ENCODE results near the gene CDC73.
A peak's percentile ranks its signal among the peaks of the same experiment; 100 is the strongest.
"Not testable (repeated sequence)": the region's sequence is repeated elsewhere in the genome, so short reads cannot be mapped to it uniquely, and the experiment has no call there.

Gene CDC73

GRCh38 chr1:193251950-193252349 is 130.1 kb downstream of the CDC73 start:
- no peak for DNase-seq (ENCODE audit: insufficient read length, low spot score)
- FAIRE-seq, result no peak
- no peak for TF ChIP-seq POLR2A (IDR thresholded peaks at IDR 0.05; ENCODE audit: low read depth, low read length)

- DNase-seq (ENCODE audit: insufficient read length, low spot score), result no peak
- FAIRE-seq, result no peak
- TF ChIP-seq POLR2A (IDR thresholded peaks at IDR 0.05; ENCODE audit: low read depth, low read length), result no peak
These were observed 134.2 kb downstream of the CDC73 start for GRCh38 chr1:193256019-193256418.

- no peak for DNase-seq (ENCODE audit: insufficient read length, low spot score)
- no peak for TF ChIP-seq POLR2A (IDR thresholded peaks at IDR 0.05; ENCODE audit: low read depth, low read length)
- no peak for FAIRE-seq
These were observed 137.8 kb downstream of the CDC73 start for GRCh38 chr1:193259636-193260035.

GRCh38 chr1:193260056-193260745 is 138.4 kb downstream of the CDC73 start:
- FAIRE-seq, result no peak
- no peak for TF ChIP-seq POLR2A (IDR thresholded peaks at IDR 0.05; ENCODE audit: low read depth, low read length)

GRCh38 chr1:193260896-193261295 is 139.1 kb downstream of the CDC73 start:
- TF ChIP-seq POLR2A (IDR thresholded peaks at IDR 0.05; ENCODE audit: low read depth, low read length), result no peak
- no peak for FAIRE-seq
- DNase-seq (ENCODE audit: insufficient read length, low spot score), result no peak

More at GRCh38 chr1:193260056-193260745, 138.4 kb downstream of the CDC73 start:
- DNase-seq (ENCODE audit: insufficient read length, low spot score), result no peak

- TF ChIP-seq POLR2A (IDR thresholded peaks at IDR 0.05; ENCODE audit: low read depth, low read length), result no peak
- DNase-seq (ENCODE audit: insufficient read length, low spot score) (no peak), FAIRE-seq (no peak)
These were observed 140.8 kb downstream of the CDC73 start for GRCh38 chr1:193262661-193263060.

GRCh38 chr1:193264313-193265065 is 142.7 kb downstream of the CDC73 start:
- FAIRE-seq (no peak), DNase-seq (ENCODE audit: insufficient read length, low spot score) (no peak)
- TF ChIP-seq POLR2A (IDR thresholded peaks at IDR 0.05; ENCODE audit: low read depth, low read length), result no peak

GRCh38 chr1:193265716-193266115 is 143.9 kb downstream of the CDC73 start:
- no peak for TF ChIP-seq POLR2A (IDR thresholded peaks at IDR 0.05; ENCODE audit: low read depth, low read length)
- no peak for FAIRE-seq
- DNase-seq (ENCODE audit: insufficient read length, low spot score), result no peak

- not testable (repeated sequence) for FAIRE-seq
These were observed 145.0 kb downstream of the CDC73 start for GRCh38 chr1:193266794-193267193.

GRCh38 chr1:193270996-193271395 is 149.2 kb downstream of the CDC73 start:
- no peak for TF ChIP-seq POLR2A (IDR thresholded peaks at IDR 0.05; ENCODE audit: low read depth, low read length)
- peak; percentile 53 for FAIRE-seq

More at GRCh38 chr1:193266794-193267193, 145.0 kb downstream of the CDC73 start:
- not testable (repeated sequence) for DNase-seq (ENCODE audit: insufficient read length, low spot score)

GRCh38 chr1:193275773-193276172 is 153.9 kb downstream of the CDC73 start:
- FAIRE-seq (no peak), DNase-seq (ENCODE audit: insufficient read length, low spot score) (no peak)
- no peak for TF ChIP-seq POLR2A (IDR thresholded peaks at IDR 0.05; ENCODE audit: low read depth, low read length)

More at GRCh38 chr1:193270996-193271395, 149.2 kb downstream of the CDC73 start:
- DNase-seq (ENCODE audit: insufficient read length, low spot score), result no peak

GRCh38 chr1:193278968-193279367 is 157.1 kb downstream of the CDC73 start:
- DNase-seq (ENCODE audit: insufficient read length, low spot score) (no peak), FAIRE-seq (no peak)
- no peak for TF ChIP-seq POLR2A (IDR thresholded peaks at IDR 0.05; ENCODE audit: low read depth, low read length)

- no peak for DNase-seq (ENCODE audit: insufficient read length, low spot score)
- no peak for FAIRE-seq
- TF ChIP-seq POLR2A (IDR thresholded peaks at IDR 0.05; ENCODE audit: low read depth, low read length), result no peak
These were observed 160.1 kb downstream of the CDC73 start for GRCh38 chr1:193281894-193282293.

- TF ChIP-seq POLR2A (IDR thresholded peaks at IDR 0.05; ENCODE audit: low read depth, low read length), result no peak
- DNase-seq (ENCODE audit: insufficient read length, low spot score), result no peak
- no peak for FAIRE-seq
These were observed 161.2 kb downstream of the CDC73 start for GRCh38 chr1:193283016-193283415.

GRCh38 chr1:193284219-193284618 is 162.4 kb downstream of the CDC73 start:
- DNase-seq (ENCODE audit: insufficient read length, low spot score) (no peak), FAIRE-seq (no peak)
- TF ChIP-seq POLR2A (IDR thresholded peaks at IDR 0.05; ENCODE audit: low read depth, low read length), result no peak
